Lower leg skin (tissue), 3 donors: Measurements from ENCODE around the gene BRD9.

Experiments used
- CTCF ChIP-seq, 3 donors: fragments of 450-650 bp; IDR thresholded peaks; one replicate each; pipeline ENCODE4 v1.5.1; 2016; ENCODE audit warnings: antibody characterized with exemption in 3 of 3, mild to moderate bottlenecking in 3 of 3, moderate library complexity in 2 of 3
- POLR2A ChIP-seq, 2 donors: fragments of 450-650 bp; IDR thresholded peaks; one replicate each; pipeline ENCODE4 v1.6.1; 2016 to 2017; ENCODE audit warnings: antibody characterized with exemption in 2 of 2, mild to moderate bottlenecking in 1 of 2, moderate library complexity in 1 of 2

- TF ChIP-seq CTCF (IDR thresholded peaks at IDR 0.05) (no peak), POLR2A (IDR thresholded peaks at IDR 0.05) (no peak)
Observed at GRCh38 chr5:933251-933861, 40.8 kb upstream of the BRD9 start.
